ENCODE data around the gene FEM1B. TPM values are rescaled to one million over a fixed set of nuclear protein-coding genes. Genes with fewer than 3 reads are reported as not detected.

FEM1B gene
- total RNA-seq, 1 donor from 2014 or later, result 54.1 TPM

GRCh38 chr15:68307131-68307928 lies 29.8 kb downstream of the FEM1B start:
- DNase-seq (ENCODE audit: low read depth), result no peak

- DNase-seq (ENCODE audit: low read depth), result no peak
Measured at GRCh38 chr15:68309024-68309423, 31.5 kb downstream of the FEM1B start.

GRCh38 chr15:68310178-68310803 lies 32.7 kb downstream of the FEM1B start:
- no peak for DNase-seq (ENCODE audit: low read depth)

GRCh38 chr15:68310804-68311463 lies 33.4 kb downstream of the FEM1B start:
- DNase-seq (ENCODE audit: low read depth), result no peak

GRCh38 chr15:68311464-68311835 lies 33.9 kb downstream of the FEM1B start:
- DNase-seq (ENCODE audit: low read depth), result no peak

- DNase-seq (ENCODE audit: low read depth), result no peak
Measured at GRCh38 chr15:68311859-68312557, 34.5 kb downstream of the FEM1B start.

- DNase-seq (ENCODE audit: low read depth), result no peak
Measured at GRCh38 chr15:68312701-68313204, 35.2 kb downstream of the FEM1B start.

- no peak for DNase-seq (ENCODE audit: low read depth)
Measured at GRCh38 chr15:68313501-68314410, 36.2 kb downstream of the FEM1B start.

- DNase-seq (ENCODE audit: low read depth), result no peak
Measured at GRCh38 chr15:68314563-68314962, 37.0 kb downstream of the FEM1B start.

GRCh38 chr15:68315035-68315434 lies 37.5 kb downstream of the FEM1B start:
- DNase-seq (ENCODE audit: low read depth), result no peak

- DNase-seq (ENCODE audit: low read depth), result no peak
Measured at GRCh38 chr15:68315495-68316031, 38.0 kb downstream of the FEM1B start.

- no peak for DNase-seq (ENCODE audit: low read depth)
Measured at GRCh38 chr15:68316061-68316804, 38.7 kb downstream of the FEM1B start.

GRCh38 chr15:68317281-68318007 lies 39.9 kb downstream of the FEM1B start:
- DNase-seq (ENCODE audit: low read depth), result no peak

- DNase-seq (ENCODE audit: low read depth), result no peak
Measured at GRCh38 chr15:68318008-68318835, 40.7 kb downstream of the FEM1B start.

- DNase-seq (ENCODE audit: low read depth), result no peak
Measured at GRCh38 chr15:68318931-68319909, 41.7 kb downstream of the FEM1B start.

GRCh38 chr15:68319997-68320396 lies 42.5 kb downstream of the FEM1B start:
- DNase-seq (ENCODE audit: low read depth), result no peak

GRCh38 chr15:68321229-68321628 lies 43.7 kb downstream of the FEM1B start:
- no peak for DNase-seq (ENCODE audit: low read depth)
